ENCODE data around the gene MEI1. TPM values are rescaled to one million over a fixed set of nuclear protein-coding genes. Genes with fewer than 3 reads are reported as not detected.
A peak's percentile ranks its signal among the peaks of the same experiment; 100 is the strongest.

The MEI1 gene
- total and polyA plus RNA-seq, 9 of the 15 experiments (the other 6 are each of a cell fraction or from before 2014, with no cell fraction given), result 0.08 to 0.68 (median 0.18) TPM; not detected in 2

- TF ChIP-seq TAF9B (IDR thresholded peaks at IDR 0.05; ENCODE audit: partially characterized antibody) (no peak), ZBTB40 (IDR thresholded peaks at IDR 0.05) (no peak), ZBTB40 (CRISPR knock-in tag; IDR thresholded peaks at IDR 0.05) (no peak), ZNF717 (CRISPR knock-in tag; IDR thresholded peaks at IDR 0.05) (no peak), CTCF (IDR thresholded peaks at IDR 0.05 in 2 of 3, conservative IDR thresholded peaks at IDR 0.05 in 1 of 3; ENCODE audit: insufficient read depth in 2 of 3, low read depth in 1 of 3, low read length in 3 of 3) (peak; percentile 83 to 93 (median 87)), JUND (IDR thresholded peaks at IDR 0.05; ENCODE audit: borderline replicate concordance, low read depth, low read length) (peak; percentile 35; the same call in 1 of the 2 replicates), JUND (tag; IDR thresholded peaks at IDR 0.05; ENCODE audit: borderline replicate concordance, low read depth, low read length) (no peak), ZNF217 (CRISPR knock-in tag; IDR thresholded peaks at IDR 0.05) (no peak), CHD2 (IDR thresholded peaks at IDR 0.05; ENCODE audit: low read depth, low read length) (no peak), TFAP4 (CRISPR knock-in tag; IDR thresholded peaks at IDR 0.05; ENCODE audit: borderline replicate concordance) (peak; percentile 35; the same call in 1 of the 2 replicates), HIVEP1 (CRISPR knock-in tag; IDR thresholded peaks at IDR 0.05) (no peak), BCL6 (CRISPR knock-in tag; IDR thresholded peaks at IDR 0.05) (no peak), MEF2A (IDR thresholded peaks at IDR 0.05; ENCODE audit: control insufficient read depth, low read depth, low read length) (no peak), ESRRA (IDR thresholded peaks at IDR 0.05; ENCODE audit: borderline replicate concordance, low read depth) (peak; percentile 46; the same call in 1 of the 2 replicates), YY1 (IDR thresholded peaks at IDR 0.05; ENCODE audit: borderline replicate concordance in 1 of 3, control insufficient read depth in 1 of 3, extremely low read depth in 1 of 3, insufficient read depth in 3 of 3, insufficient read length in 1 of 3, insufficient replicate concordance in 2 of 3, low read depth in 1 of 3, low read length in 2 of 3) (no peak), ZNF431 (CRISPR knock-in tag; IDR thresholded peaks at IDR 0.05) (no peak)
Measured at GRCh38 chr22:41697126-41697775, 2.1 kb upstream of the MEI1 start (continued).

Measured in K562 (cell line).